B cell (primary cell): ENCODE data around the gene SST.

Source experiments
- CTCF ChIP-seq: fragments of 200-600 bp; IDR thresholded peaks from one replicate; pipeline ENCODE4 v1.8.0; 2022; ENCODE audit warnings: antibody characterized with exemption, mild to moderate bottlenecking
- EZH2 ChIP-seq: IDR thresholded peaks from 2 replicates; pipeline ENCODE4 v1.6.1; 2012; ENCODE audit warnings: borderline replicate concordance, low read depth, mild to moderate bottlenecking, moderate library complexity, low read length; ENCODE audit not compliant: insufficient read depth, poor library complexity, severe bottlenecking

GRCh38 chr3:187661267-187661666, 8.9 kb downstream of the SST start:
- no peak for TF ChIP-seq CTCF
- TF ChIP-seq EZH2: no peak
